ENCODE data around the gene FTO.

Gene FTO

GRCh38 chr16:54140057-54140787, 436.3 kb downstream of the FTO start:
- no peak for DNase-seq

- DNase-seq = no peak
These were observed 436.8 kb downstream of the FTO start for GRCh38 chr16:54140788-54141136.

- DNase-seq = no peak
These were observed 438.8 kb downstream of the FTO start for GRCh38 chr16:54142787-54143186.

- DNase-seq = no peak
These were observed 439.5 kb downstream of the FTO start for GRCh38 chr16:54143410-54143809.

- no peak for DNase-seq
These were observed 440.1 kb downstream of the FTO start for GRCh38 chr16:54143934-54144571.

GRCh38 chr16:54144572-54144947, 440.6 kb downstream of the FTO start:
- DNase-seq = no peak

GRCh38 chr16:54145881-54146280, 441.9 kb downstream of the FTO start:
- DNase-seq = no peak

- no peak for DNase-seq
These were observed 445.0 kb downstream of the FTO start for GRCh38 chr16:54148974-54149373.

GRCh38 chr16:54150861-54151260, 446.9 kb downstream of the FTO start:
- DNase-seq = no peak

GRCh38 chr16:54152362-54153239, 448.6 kb downstream of the FTO start:
- no peak for DNase-seq

- no peak for DNase-seq
These were observed 449.4 kb downstream of the FTO start for GRCh38 chr16:54153240-54153934.

GRCh38 chr16:54156349-54156748, 452.4 kb downstream of the FTO start:
- DNase-seq = no peak

- no peak for DNase-seq
These were observed 455.0 kb downstream of the FTO start for GRCh38 chr16:54158986-54159385.

- no peak for DNase-seq
These were observed 455.6 kb downstream of the FTO start for GRCh38 chr16:54159490-54160080.

GRCh38 chr16:54160252-54160860, 456.4 kb downstream of the FTO start:
- no peak for DNase-seq

- no peak for DNase-seq
These were observed 457.3 kb downstream of the FTO start for GRCh38 chr16:54160939-54161897.

- DNase-seq = no peak
These were observed 459.4 kb downstream of the FTO start for GRCh38 chr16:54163197-54163843.

- no peak for DNase-seq
These were observed 460.8 kb downstream of the FTO start for GRCh38 chr16:54164789-54165173.

GRCh38 chr16:54165174-54165911, 461.4 kb downstream of the FTO start:
- no peak for DNase-seq

All from NCI-H1105 treated with DMSO at 0.1 percent for 48 hours (cell line).